ENCODE results near the gene NECTIN3.

Gene NECTIN3

DNA sequence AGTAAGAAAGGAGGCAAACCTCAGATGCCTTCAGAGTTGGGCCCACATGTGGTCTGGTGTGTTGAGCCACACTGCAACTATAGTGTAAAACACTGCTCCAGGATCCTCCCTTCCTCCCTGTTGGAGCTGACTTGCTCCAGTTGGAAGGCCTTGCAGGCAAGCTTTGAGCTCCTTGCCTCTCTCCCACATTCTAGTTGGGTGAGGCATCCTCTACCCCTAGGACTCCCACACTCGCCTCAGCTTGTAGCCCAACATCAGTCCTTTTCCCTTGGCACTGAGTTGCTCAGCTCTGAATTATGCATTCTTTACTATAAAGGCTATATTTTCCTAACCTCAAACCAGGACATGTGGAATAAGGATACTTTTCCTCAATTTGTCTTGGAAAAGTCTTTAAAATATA is 143.9 kb downstream of the NECTIN3 start:
- no peak overlapping the region for H3K27ac ChIP-seq (ENCODE audit: poor library complexity, severe bottlenecking)
- H3K9me3 ChIP-seq (ENCODE audit: severe bottlenecking): no peaks in the 10 kb centered on the region
- no peak for DNase-seq (ENCODE audit: low spot score)
- H3K27me3 ChIP-seq (ENCODE audit: insufficient read depth, poor library complexity, severe bottlenecking): no peaks in the 10 kb centered on the region
- no peaks in the 10 kb centered on the region for H3K36me3 ChIP-seq (ENCODE audit: low read depth)
- no peak overlapping the region for H3K4me3 ChIP-seq (ENCODE audit: severe bottlenecking)
- no peak for ATAC-seq (ENCODE audit: low read depth)
- no peaks in the 10 kb centered on the region for H3K4me1 ChIP-seq (ENCODE audit: insufficient read depth, poor library complexity, severe bottlenecking)
- TF ChIP-seq, protein P1, sequence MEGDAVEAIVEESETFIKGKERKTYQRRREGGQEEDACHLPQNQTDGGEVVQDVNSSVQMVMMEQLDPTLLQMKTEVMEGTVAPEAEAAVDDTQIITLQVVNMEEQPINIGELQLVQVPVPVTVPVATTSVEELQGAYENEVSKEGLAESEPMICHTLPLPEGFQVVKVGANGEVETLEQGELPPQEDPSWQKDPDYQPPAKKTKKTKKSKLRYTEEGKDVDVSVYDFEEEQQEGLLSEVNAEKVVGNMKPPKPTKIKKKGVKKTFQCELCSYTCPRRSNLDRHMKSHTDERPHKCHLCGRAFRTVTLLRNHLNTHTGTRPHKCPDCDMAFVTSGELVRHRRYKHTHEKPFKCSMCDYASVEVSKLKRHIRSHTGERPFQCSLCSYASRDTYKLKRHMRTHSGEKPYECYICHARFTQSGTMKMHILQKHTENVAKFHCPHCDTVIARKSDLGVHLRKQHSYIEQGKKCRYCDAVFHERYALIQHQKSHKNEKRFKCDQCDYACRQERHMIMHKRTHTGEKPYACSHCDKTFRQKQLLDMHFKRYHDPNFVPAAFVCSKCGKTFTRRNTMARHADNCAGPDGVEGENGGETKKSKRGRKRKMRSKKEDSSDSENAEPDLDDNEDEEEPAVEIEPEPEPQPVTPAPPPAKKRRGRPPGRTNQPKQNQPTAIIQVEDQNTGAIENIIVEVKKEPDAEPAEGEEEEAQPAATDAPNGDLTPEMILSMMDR (IDR thresholded peaks at IDR 0.05; ENCODE audit: poor library complexity, severe bottlenecking): no peak

DNA sequence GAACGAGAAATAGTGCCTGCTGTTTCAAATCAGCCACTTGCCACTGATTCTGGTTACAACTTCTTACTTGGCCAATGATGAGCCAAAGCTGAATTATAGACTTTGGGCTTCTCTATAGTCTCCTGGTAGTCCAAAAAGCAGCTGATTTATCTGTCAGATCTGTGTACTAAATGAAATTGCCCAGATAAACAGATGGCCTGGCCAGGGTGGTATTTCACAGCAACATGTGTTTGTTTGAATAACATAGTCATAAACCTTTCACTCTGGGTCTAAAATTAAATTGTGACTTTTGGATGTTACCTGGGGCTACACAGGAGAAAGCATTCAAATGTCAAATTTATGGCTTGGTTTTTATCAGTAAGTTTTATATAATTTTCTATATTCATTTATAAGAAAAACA is 147.0 kb downstream of the NECTIN3 start:
- Histone ChIP-seq H3K4me3 (ENCODE audit: severe bottlenecking) (no peak overlapping the region), H3K36me3 (ENCODE audit: low read depth) (no peaks in the 10 kb centered on the region), H3K4me1 (ENCODE audit: insufficient read depth, poor library complexity, severe bottlenecking) (no peaks in the 10 kb centered on the region), H3K27me3 (ENCODE audit: insufficient read depth, poor library complexity, severe bottlenecking) (no peaks in the 10 kb centered on the region), H3K9me3 (ENCODE audit: severe bottlenecking) (no peaks in the 10 kb centered on the region), H3K27ac (ENCODE audit: poor library complexity, severe bottlenecking) (no peak overlapping the region)
- no peak for DNase-seq (ENCODE audit: low spot score)
- ATAC-seq (ENCODE audit: low read depth): no peak
- TF ChIP-seq, protein P1 (IDR thresholded peaks at IDR 0.05; ENCODE audit: poor library complexity, severe bottlenecking): no peak

- H3K27me3 ChIP-seq (ENCODE audit: insufficient read depth, poor library complexity, severe bottlenecking): no peaks in the 10 kb centered on the region
- no peak overlapping the region for H3K27ac ChIP-seq (ENCODE audit: poor library complexity, severe bottlenecking)
- H3K4me3 ChIP-seq (ENCODE audit: severe bottlenecking): no peak overlapping the region
- DNase-seq (ENCODE audit: low spot score) (no peak), ATAC-seq (ENCODE audit: low read depth) (no peak)
- no peaks in the 10 kb centered on the region for H3K36me3 ChIP-seq (ENCODE audit: low read depth)
- TF ChIP-seq, protein P1 (IDR thresholded peaks at IDR 0.05; ENCODE audit: poor library complexity, severe bottlenecking): no peak
- no peaks in the 10 kb centered on the region for H3K4me1 ChIP-seq (ENCODE audit: insufficient read depth, poor library complexity, severe bottlenecking)
- no peaks in the 10 kb centered on the region for H3K9me3 ChIP-seq (ENCODE audit: severe bottlenecking)
Observed at GRCh38 chr3:111227216-111227615, 155.6 kb downstream of the NECTIN3 start.

GRCh38 chr3:111229301-111229700 is 157.7 kb downstream of the NECTIN3 start:
- ATAC-seq (ENCODE audit: low read depth): no peak
- H3K36me3 ChIP-seq (ENCODE audit: low read depth): no peaks in the 10 kb centered on the region
- no peak for DNase-seq (ENCODE audit: low spot score)
- no peaks in the 10 kb centered on the region for H3K9me3 ChIP-seq (ENCODE audit: severe bottlenecking)
- no peak overlapping the region for H3K4me3 ChIP-seq (ENCODE audit: severe bottlenecking)
- H3K4me1 ChIP-seq (ENCODE audit: insufficient read depth, poor library complexity, severe bottlenecking): no peaks in the 10 kb centered on the region
- no peak overlapping the region for H3K27ac ChIP-seq (ENCODE audit: poor library complexity, severe bottlenecking)
- TF ChIP-seq, protein P1 (IDR thresholded peaks at IDR 0.05; ENCODE audit: poor library complexity, severe bottlenecking): no peak
- H3K27me3 ChIP-seq (ENCODE audit: insufficient read depth, poor library complexity, severe bottlenecking): no peaks in the 10 kb centered on the region

- Histone ChIP-seq H3K9me3 (ENCODE audit: severe bottlenecking) (no peaks in the 10 kb centered on the region), H3K36me3 (ENCODE audit: low read depth) (no peaks in the 10 kb centered on the region), H3K27ac (ENCODE audit: poor library complexity, severe bottlenecking) (no peak overlapping the region), H3K4me3 (ENCODE audit: severe bottlenecking) (no peak overlapping the region), H3K27me3 (ENCODE audit: insufficient read depth, poor library complexity, severe bottlenecking) (no peaks in the 10 kb centered on the region), H3K4me1 (ENCODE audit: insufficient read depth, poor library complexity, severe bottlenecking) (no peaks in the 10 kb centered on the region)
- ATAC-seq (ENCODE audit: low read depth) (no peak), DNase-seq (ENCODE audit: low spot score) (no peak)
- TF ChIP-seq, protein P1 (IDR thresholded peaks at IDR 0.05; ENCODE audit: poor library complexity, severe bottlenecking): no peak
Observed at GRCh38 chr3:111236836-111237713, 165.5 kb downstream of the NECTIN3 start.
